ENCODE results near the gene PHF8. TPM values are rescaled to one million over a fixed set of nuclear protein-coding genes. Genes with fewer than 3 reads are reported as not detected.

PHF8 gene
- total RNA-seq, 4 donors from 2014 or later = 18.5 to 28.7 (median 22.8) TPM

DNA sequence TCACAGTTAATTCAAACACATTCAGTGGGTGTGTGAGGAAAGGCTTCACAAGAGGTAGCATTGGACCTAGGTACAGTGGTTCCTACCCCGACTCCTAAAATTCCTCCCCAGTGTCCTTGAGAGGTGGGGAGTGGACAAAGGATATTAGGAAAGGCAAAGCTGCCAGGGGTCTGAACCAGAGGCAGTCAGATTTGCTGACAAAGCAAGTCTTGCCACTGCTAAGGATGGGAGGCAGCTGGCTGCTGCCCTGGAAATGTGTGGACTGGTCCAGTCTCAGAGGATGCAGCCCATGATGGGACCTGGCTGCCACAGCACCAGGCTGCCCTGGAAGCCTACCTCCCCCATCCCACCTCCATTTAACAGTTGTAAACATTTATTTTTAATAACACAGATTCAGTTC, 4.1 kb upstream of the PHF8 start:
- peaks cover 0 to 7% (median 0%) of the 10 kb centered on the region in 4 donors for H3K9me3 ChIP-seq
- intact Hi-C loops (cut with DNase I) = loop anchor here (10.0 kb wide), 2 partner anchors 136 to 596 kb away; partner anchors contain the start of gene FAM120C
- DNase-seq (ENCODE audit: extremely low spot score) = no peak
- H3K4me3 ChIP-seq = no peak overlapping the region
- H3K4me1 ChIP-seq = peaks cover 0 to 9% (median 6%) of the 10 kb centered on the region in 4 donors
- H3K27ac ChIP-seq (replicated peaks in 1 of 4) = no peak overlapping the region
- TF ChIP-seq POLR2A (IDR thresholded peaks at IDR 0.05; ENCODE audit: low read depth) (no peak), EP300 (IDR thresholded peaks at IDR 0.05) (no peak), POLR2AphosphoS5 (IDR thresholded peaks at IDR 0.05) (no peak), CTCF (IDR thresholded peaks at IDR 0.05) (no peak)
- no peaks in the 10 kb centered on the region for H3K27me3 ChIP-seq
- H3K36me3 ChIP-seq = no peaks in the 10 kb centered on the region
- 78% methylated on average over 1 of the region's 1 CpG for WGBS

DNA sequence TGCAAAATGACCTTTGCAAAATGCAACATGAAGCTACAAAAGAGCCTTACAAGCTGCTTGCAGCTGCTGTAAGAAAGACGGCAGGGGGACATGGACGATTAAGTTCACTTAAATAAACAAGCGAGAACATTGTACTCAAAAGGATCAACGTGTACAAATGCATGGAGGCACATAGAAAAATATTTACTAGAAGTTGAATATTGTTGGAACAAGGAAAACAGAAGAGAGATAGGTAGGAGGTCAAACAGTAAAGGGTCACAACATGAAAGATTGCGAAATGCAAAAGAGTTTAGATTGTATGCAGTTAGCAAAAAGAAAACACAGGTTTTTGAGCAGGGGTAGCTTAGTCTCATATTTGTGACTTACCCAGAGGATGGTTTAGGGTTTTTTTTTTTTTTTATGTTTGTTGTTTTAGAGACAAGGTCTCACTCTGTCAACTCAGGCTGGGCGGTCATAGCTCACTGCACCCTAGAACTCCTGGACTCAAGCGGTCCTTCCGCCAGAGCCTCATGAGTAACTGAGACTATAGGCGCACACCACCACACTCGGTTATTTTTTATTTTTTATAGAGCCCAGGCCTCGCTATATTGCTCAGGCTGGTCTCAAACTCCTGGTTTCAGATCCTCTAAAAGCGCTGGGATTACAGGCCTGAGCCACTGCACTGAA, 1.4 kb upstream of the PHF8 start:
- intact Hi-C loops (cut with DNase I) = loop anchor here (10.0 kb wide), 2 partner anchors 139 to 599 kb away; partner anchors contain the start of gene FAM120C
- Histone ChIP-seq H3K27me3 (no peaks in the 10 kb centered on the region), H3K9me3 (no peaks in the 10 kb centered on the region), H3K4me3 (no peak overlapping the region), H3K36me3 (peaks cover 0 to 13% (median 6%) of the 10 kb centered on the region in 4 donors), H3K27ac (replicated peaks in 1 of 4) (peak overlapping the region in 2 of 4 donors; percentile 92 to 96), H3K4me1 (peaks cover 0 to 19% (median 13%) of the 10 kb centered on the region in 4 donors)
- no peak for DNase-seq (ENCODE audit: extremely low spot score)
- TF ChIP-seq POLR2A (IDR thresholded peaks at IDR 0.05; ENCODE audit: low read depth) (no peak), POLR2AphosphoS5 (IDR thresholded peaks at IDR 0.05) (no peak), CTCF (IDR thresholded peaks at IDR 0.05) (no peak), EP300 (IDR thresholded peaks at IDR 0.05) (no peak)
- 82% methylated on average over 12 of the region's 12 CpGs for WGBS

DNA sequence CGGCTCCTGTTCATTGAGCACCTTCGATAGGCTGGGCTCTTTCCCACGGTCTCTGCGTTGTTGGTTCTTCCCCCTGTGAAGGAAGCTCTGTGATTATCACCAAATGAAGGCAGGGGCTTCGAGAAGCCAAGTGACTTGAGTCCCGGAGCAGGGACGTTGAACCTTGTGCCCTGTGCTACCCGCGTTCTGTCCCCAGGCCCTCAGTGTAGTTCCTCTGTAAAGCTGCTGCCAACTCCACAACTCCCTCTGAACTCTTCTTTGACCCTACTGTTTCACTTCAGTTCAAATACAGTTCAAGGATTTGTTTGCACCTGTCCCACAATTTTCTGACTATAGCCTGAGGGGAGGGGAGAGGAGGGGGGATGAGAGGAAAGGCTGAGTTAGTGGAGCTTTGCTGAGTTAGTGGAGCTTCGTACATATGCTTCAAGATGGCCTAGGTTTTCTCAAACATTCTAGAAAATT, 635 bp upstream of the PHF8 start:
- H3K9me3 ChIP-seq = no peaks in the 10 kb centered on the region
- WGBS = 53% methylated on average over 10 of the region's 10 CpGs
- H3K36me3 ChIP-seq = peaks cover 0 to 21% (median 10%) of the 10 kb centered on the region in 4 donors
- H3K27ac ChIP-seq (replicated peaks in 1 of 4) = peak overlapping the region; percentile 92 to 96 (median 94)
- H3K4me3 ChIP-seq = peak overlapping the region; percentile 68 to 82 (median 71)
- H3K4me1 ChIP-seq = peaks cover 0 to 19% (median 13%) of the 10 kb centered on the region in 4 donors
- DNase-seq (ENCODE audit: extremely low spot score) = no peak
- TF ChIP-seq POLR2A (IDR thresholded peaks at IDR 0.05; ENCODE audit: low read depth) = no peak
- no peak for TF ChIP-seq EP300 (IDR thresholded peaks at IDR 0.05)
- no peak for TF ChIP-seq CTCF (IDR thresholded peaks at IDR 0.05)
- intact Hi-C loops (cut with DNase I) = loop anchor here (10.0 kb wide), 2 partner anchors 140 to 600 kb away; partner anchors contain the start of gene FAM120C
- H3K27me3 ChIP-seq = no peaks in the 10 kb centered on the region

DNA sequence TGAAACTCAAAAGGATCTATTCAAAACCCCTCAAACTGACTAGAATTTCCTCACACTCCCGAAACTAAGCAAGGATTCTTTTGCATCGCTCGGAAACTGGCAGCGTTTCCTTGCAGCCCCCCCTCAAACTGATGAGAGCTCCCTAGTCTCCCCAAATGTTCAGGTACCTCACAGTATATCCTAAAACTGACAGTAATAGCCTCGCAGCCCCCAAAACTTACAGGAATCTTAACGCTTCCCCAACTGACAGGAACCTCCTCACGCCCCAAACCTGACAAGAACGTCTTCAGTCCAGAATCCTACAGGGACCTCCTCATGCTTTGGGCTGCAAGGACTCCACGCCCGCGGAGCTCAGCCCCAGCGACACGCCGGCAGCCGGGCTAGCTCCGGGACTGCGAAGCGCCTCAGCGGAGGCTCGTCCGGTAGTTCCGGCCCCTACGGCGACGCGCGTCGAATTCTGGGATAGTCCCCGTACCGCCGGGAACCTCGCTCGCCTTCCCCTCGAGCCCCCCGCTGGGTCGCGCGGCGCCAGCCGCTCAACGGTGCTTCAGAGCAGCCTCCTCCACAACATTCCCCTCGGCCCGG, 640 bp downstream of the PHF8 start:
- H3K9me3 ChIP-seq = no peaks in the 10 kb centered on the region
- peak overlapping the region; percentile 92 to 96 (median 94) for H3K27ac ChIP-seq (replicated peaks in 1 of 4)
- no peak for DNase-seq (ENCODE audit: extremely low spot score)
- 42% methylated on average over 38 of the region's 43 CpGs for WGBS
- H3K36me3 ChIP-seq = peaks cover 0 to 33% (median 14%) of the 10 kb centered on the region in 4 donors
- H3K4me1 ChIP-seq = peaks cover 0 to 19% (median 13%) of the 10 kb centered on the region in 4 donors
- peak overlapping the region; percentile 68 to 82 (median 71) for H3K4me3 ChIP-seq
- intact Hi-C loops (cut with DNase I) = loop anchor here (10.0 kb wide), 2 partner anchors 141 to 601 kb away; partner anchors contain the start of gene FAM120C
- TF ChIP-seq POLR2AphosphoS5 (IDR thresholded peaks at IDR 0.05) = no peak
- no peak for TF ChIP-seq CTCF (IDR thresholded peaks at IDR 0.05)
- no peak for TF ChIP-seq EP300 (IDR thresholded peaks at IDR 0.05)
- TF ChIP-seq POLR2A (IDR thresholded peaks at IDR 0.05; ENCODE audit: low read depth) = no peak
- H3K27me3 ChIP-seq = no peaks in the 10 kb centered on the region
